NCI-H446 treated with DMSO at 0.1 percent for 48 hours (cell line): ENCODE measurements around the gene RERE.
"Not testable (repeated sequence)": the region's sequence is repeated elsewhere in the genome, so short reads cannot be mapped to it uniquely, and the experiment has no call there.

Source experiments
- DNase-seq: peaks from one replicate; lab custom pipeline; 2025; lab: John Stamatoyannopoulos, UW

Gene RERE

GRCh38 chr1:8380310-8380709 lies 437.1 kb downstream of the RERE start:
- DNase-seq, result not testable (repeated sequence)

DNA sequence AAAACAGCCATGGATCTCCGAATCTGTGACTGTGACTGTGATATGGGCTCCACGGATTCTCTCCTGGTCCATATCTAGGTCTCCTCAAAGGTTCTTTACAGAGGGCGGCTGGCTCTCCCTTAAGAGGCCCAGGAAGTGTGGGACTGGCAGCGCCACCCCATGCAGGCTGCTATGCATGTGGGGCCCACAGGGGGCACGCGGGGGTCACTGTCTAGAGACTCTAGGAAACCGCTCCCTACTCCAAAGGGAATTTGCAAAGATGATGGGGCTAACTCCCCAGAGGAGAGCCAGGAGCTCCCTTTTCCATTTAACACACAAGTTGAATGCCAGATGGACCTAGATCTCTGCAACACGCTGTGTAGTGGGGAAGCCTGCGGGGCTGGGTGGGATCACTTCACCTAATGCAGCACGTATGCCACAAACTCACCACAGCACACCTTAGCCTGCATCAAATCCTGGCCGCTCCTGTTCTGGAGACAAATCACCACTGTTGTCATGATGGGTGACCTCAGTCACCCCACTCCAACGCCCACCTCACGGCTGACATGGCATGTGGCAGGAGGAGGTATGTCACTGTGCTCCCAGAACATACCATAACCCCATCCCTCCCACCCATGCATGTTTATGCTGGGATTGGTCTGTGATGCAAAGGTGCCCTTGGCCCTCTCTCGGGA lies 437.8 kb downstream of the RERE start:
- DNase-seq, result no peak

GRCh38 chr1:8378981-8379470 lies 438.4 kb downstream of the RERE start:
- DNase-seq, result no peak

DNA sequence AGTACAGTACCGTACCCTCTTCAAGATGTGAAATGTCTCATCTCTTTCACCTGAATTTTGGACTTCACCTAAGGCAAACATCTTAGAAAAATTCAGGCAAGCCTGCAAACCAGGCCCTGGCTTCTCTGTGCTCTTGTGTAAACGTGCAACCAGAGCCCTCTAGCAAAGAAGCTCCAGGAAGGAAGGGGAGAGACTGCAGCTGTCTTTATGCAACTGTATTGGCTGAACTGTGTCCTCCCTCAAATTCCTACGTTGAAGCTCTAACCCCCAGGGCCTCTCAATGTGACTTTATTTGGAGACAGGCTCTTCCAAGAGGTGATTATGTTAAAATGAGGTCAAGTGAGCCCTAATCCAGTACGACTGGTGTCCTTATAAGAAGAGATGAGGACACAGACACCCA lies 439.3 kb downstream of the RERE start:
- no peak for DNase-seq

DNA sequence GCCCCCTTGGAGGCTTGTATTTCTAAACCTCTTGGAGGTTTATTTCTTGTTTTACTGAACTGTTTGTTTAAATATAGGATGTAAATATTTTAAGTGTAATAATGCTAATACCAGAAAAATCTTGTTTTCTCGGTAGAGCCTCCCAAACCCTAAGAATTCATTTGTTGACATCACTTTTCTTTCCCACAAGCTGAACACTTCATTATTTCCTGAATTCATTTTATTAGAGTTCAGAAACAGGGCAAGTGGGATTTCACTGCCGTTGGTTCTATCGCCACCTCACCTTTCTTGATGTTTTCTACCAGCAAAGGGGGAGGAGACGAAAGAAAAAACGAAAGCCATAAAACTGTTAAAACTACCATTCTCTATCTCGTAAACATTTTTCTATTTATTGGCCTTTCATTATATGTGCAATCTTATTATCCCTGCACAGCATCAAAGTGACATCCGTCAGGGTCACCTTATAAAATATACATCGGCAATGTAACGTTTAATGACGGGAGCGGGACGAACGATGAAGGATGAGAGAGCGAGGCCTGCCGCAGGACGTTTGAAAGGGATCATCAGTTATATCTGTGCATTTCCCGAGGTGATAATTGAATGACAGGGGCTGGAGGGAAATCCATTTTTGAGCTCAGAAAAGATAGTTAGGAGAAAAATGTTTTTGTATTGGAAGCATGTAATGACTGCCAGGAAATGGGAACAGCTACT lies 440.0 kb downstream of the RERE start:
- DNase-seq, result no peak

DNA sequence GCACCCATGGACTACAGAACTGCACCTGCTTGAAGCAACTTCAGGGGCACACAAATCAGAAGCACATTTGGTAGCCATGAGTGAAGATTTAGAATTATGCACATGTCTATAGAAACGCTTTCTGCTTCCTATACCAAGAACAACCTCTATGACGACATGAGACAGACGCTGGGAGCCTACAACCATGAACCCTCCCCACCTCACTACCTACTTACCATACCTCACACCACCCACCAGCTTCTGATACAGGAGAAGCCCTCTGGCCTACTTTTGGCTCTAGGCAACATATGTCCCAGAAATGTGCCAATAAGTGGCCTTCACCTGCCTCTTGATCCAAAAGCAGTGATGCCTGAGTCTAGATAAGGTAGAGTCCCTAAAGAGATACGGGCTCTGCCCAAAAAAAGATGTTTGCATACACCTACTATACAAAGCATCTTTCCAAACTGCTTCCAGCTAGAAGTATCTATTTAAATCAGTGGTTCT lies 441.0 kb downstream of the RERE start:
- DNase-seq, result no peak

DNA sequence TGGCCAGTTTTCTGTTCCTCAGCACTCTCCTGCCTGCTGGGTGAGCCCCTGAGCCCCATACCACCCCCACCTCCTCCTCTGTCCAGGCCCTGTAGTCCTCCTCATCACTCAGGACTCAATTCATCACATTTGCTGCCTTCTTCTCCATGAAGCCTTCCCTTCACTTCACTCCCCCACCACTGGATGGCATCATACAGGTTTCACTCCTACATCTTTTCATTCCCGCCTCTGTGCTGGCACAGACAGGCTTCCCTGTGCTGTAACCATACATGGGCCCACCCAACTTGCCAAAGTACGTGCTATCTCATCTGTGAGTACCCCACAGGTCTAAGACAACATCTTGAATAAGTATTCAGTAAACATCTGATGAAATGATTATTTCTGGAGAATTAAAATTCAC lies 442.6 kb downstream of the RERE start:
- DNase-seq, result peak; percentile 23

GRCh38 chr1:8374356-8374755 lies 443.1 kb downstream of the RERE start:
- no peak for DNase-seq

DNA sequence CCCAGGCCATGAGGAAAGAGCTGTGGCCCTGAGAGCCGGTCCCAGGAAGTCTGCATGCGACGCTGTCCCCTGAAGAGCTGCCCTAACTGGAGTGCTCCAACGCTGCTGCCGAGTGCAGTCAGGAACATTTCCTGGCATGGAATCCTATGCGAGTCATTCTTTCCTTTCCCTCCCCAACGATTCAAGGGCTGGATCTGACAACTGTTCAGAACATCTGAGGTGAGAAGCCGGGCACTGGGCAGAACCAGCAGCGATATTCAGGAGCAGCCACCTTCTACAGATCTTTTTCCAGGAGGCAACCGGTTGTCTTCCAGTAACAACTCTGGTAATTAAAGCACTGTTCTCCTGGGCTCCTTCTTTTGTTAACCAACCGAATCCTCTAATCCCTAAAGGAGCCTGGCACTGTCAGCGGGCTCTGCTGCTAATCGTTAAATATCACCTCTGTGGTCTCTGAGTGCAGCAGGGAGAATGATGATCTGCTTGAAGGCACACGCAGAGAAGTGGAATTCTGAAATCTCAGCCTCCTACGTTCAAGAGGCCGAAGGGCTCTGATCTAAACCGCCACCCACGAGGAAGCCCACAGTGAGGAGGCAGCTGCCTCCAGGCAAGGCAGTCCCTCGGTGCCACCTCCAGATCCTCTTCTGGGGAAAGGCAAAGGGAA lies 443.7 kb downstream of the RERE start:
- peak; percentile 44 for DNase-seq

DNA sequence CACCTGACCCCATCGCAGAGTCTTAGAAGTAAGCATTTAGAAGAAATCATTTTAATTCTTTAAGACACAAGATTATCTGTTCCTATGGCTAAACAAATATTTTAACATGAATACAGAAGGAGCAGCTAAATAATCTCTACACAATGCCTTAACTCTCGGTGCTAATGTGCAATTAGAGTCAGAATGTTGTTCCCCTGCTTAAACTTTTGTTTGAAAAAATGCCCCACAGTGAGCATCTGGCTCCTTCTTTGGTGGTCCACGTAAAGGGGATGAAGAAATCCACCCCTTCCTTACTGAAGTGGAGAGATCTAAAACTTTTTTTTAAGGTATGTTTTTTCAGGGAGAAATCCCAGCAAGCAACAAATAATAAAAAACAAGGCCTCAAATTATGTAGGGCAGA lies 444.3 kb downstream of the RERE start:
- no peak for DNase-seq

GRCh38 chr1:8371372-8371991 lies 446.0 kb downstream of the RERE start:
- no peak for DNase-seq

DNA sequence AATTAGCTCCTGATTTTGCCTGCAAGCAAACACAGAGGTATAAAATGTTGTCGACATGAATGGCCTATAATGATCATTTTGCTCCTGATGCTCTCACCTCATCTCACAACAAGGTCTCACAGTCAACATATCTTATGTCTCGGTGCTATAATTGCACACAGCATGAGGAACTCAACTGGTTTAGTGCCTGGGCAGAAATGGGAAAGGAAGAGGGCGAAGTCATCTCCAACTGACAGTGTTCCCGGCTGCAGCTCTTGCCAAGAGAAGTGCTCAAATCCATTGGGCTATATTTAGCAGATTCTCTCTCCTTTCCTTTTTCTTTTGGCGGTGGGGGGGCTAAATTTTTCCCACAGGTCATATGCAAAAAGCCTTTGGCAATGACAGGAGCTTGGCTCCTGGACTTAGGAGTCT lies 446.5 kb downstream of the RERE start:
- peak; percentile 51 for DNase-seq

DNA sequence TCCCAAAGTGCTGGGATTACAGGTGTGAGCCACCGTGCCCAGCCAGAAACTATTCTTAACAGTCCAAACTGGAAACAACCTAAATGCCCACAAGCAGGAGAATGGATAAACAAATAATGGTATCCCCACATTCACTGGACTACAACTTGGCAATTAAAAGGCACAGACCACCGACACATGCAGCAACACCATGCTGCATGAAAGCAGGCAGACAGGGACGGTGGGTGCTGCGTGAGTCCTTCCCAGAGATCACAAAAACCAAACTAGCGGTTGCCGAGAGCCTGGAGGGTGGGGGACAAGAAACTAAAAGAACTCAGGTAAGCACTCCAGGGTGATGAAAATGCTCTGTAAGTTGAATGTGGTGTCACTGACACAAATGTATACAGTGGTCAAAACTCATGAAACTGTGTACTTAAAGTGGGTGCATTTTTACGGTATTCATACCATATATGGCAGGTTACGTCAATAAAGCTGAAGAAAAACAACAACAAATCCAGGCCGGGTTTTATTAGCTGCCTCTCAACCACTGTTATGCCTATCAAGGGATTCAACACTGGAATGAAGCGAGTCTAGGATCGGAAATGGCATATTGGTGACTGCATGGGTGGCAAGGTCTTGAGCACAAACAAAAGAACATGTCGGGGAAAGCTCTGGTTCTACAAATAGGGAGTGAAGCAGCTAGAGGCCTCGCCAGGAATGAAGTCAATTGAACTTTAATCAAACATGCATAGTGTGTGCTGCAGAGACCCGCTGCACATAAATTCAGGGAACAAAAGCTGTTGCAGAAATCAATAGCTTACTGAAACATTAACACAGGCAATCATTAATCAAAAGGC lies 447.2 kb downstream of the RERE start:
- peak; percentile 47 for DNase-seq

- DNase-seq, result no peak
Measured at GRCh38 chr1:8368956-8369639, 448.3 kb downstream of the RERE start.

DNA sequence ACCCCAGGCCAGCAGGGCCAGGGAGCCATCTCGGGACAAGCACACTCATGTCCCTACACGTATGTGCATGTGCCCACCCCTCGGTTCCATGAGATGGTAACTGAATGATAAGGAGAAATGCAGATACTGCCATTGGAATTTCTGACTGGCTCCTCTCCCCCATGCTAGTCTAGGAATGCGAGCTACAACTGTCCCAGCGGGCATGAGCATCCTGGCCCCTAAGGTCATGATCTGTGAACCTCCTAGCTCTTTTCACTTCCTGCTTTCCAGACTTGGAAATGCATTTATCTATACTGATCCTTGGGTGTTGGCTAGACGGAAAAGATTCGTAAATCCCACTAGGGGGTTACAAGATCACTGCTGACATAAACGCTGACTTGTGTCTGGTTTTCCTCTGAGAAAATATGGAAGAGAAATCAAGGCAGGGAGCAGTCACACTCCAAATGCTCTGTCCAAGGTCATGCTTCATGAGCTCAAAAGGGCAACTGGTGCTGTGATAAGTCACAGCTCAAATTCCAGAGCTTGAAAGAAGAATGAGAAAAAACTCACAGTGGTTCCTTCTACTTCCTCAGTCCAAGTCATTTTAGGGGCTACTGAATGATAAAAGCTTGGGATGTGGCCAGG lies 449.8 kb downstream of the RERE start:
- no peak for DNase-seq

- DNase-seq, result no peak
Measured at GRCh38 chr1:8365661-8366362, 451.6 kb downstream of the RERE start.

- no peak for DNase-seq
Measured at GRCh38 chr1:8364528-8365442, 452.7 kb downstream of the RERE start.

DNA sequence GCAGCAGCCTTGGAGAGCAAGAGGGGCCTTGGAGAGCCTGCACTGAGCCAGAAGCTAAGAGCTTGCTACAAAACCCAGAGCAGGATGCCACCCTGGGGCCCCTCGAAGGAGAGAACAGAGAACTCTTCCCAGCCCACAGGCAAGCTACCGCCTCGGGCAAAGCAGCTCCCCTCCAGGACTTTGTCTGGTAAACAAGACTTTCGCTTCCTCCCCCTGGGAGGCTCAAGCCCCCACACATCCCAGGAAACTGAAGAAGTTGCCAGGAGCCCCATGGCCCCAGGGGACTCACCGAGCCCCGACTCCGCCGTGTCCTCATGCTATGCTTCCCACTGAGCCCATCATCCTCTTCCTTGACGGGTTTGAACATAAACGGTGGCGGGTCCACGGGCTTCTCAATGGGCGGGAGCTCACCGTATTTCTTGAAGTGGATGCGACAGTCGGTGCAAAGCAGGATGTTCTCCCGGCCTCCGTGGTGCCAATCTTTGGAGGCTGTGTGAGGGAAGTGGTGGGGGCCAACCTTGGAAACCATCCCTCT lies 453.6 kb downstream of the RERE start:
- no peak for DNase-seq
